ENCODE measurements around the gene ILK. TPM values are rescaled to one million over a fixed set of nuclear protein-coding genes. Genes with fewer than 3 reads are reported as not detected.

Gene ILK
- total and polyA plus RNA-seq, 2 of the 13 experiments (the other 11 are each of a cell fraction or from before 2014, with no cell fraction given), result 70.3 to 108 TPM

DNA sequence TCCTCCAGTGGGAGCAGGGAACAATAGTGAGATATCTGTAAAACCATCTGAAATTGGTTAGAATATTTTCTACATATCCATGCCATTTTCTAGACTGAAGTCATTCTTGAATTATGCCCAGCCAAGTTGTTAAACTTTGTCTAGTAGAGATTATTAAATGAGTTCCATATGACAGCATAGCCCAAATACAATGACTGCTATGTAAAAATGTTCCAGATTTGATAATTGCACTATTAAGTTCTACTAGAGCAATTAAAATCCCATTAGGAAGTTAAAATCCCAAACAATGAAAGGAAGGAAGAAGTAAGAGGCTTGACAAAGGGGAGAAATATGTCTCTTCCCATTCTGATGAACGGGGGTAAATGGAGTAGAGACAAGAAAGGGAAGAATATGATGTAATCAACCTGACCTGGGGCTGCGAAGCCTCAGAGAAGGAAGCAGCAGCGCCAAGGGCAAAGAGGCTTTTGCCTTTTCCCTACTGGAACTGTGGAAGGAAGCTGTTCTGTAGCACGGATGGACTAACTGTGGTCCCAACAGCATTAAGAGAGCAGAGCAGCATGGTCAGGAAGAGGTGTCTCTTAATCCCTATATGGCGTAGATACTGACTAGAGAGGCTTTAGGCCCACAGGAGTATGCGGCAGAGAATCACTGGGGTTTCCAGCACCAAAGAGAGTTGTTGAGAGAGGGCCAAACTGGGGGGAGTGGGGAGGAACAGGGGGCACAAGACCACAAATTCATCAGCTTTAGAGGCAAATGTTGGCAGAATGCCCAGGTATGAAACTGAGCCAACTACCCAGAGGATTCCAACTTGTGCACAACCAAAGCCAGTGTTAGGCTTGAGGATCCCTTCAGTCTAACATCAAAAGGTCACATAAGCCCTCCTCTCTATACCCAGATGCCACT, 26.9 kb upstream of the ILK start:
- Histone ChIP-seq H3K27ac (ENCODE audit: extremely low read length, insufficient read depth, low read length) (no peak overlapping the region), H3K27me3 (ENCODE audit: control insufficient read depth in 1 of 2, insufficient read depth in 2 of 2, low read length in 2 of 2) (no peaks in the 10 kb centered on the region), H3K9me3 (ENCODE audit: low read length) (no peaks in the 10 kb centered on the region), H3K79me2 (ENCODE audit: insufficient read depth, low read length) (no peaks in the 10 kb centered on the region), H3K4me2 (ENCODE audit: low read depth, low read length) (no peak overlapping the region), H3K36me3 (replicated peaks in 1 of 2; ENCODE audit: control insufficient read depth in 1 of 2, insufficient read depth in 2 of 2, low read length in 2 of 2) (no peaks in the 10 kb centered on the region), H2AFZ (ENCODE audit: low read length) (no peak overlapping the region), H3K4me3 (replicated peaks in 1 of 3; ENCODE audit: insufficient read depth in 1 of 3, low read depth in 2 of 3, low read length in 3 of 3) (no peak overlapping the region), H3K4me1 (ENCODE audit: insufficient read depth, low read length) (no peaks in the 10 kb centered on the region), H3K9ac (ENCODE audit: insufficient read depth, low read depth, low read length) (no peak overlapping the region), H4K20me1 (ENCODE audit: insufficient read depth, low read length) (no peaks in the 10 kb centered on the region)
- DNase-seq (ENCODE audit: low spot score) (no peak), ATAC-seq (no peak), FAIRE-seq (no peak)
- intact Hi-C loops (cut with micrococcal nuclease; ENCODE audit: unreplicated experiment), result no loop called here
- TF ChIP-seq, protein P1, sequence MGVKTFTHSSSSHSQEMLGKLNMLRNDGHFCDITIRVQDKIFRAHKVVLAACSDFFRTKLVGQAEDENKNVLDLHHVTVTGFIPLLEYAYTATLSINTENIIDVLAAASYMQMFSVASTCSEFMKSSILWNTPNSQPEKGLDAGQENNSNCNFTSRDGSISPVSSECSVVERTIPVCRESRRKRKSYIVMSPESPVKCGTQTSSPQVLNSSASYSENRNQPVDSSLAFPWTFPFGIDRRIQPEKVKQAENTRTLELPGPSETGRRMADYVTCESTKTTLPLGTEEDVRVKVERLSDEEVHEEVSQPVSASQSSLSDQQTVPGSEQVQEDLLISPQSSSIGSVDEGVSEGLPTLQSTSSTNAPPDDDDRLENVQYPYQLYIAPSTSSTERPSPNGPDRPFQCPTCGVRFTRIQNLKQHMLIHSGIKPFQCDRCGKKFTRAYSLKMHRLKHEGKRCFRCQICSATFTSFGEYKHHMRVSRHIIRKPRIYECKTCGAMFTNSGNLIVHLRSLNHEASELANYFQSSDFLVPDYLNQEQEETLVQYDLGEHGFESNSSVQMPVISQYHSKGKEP (CRISPR knock-in tag; IDR thresholded peaks at IDR 0.05), result no peak
- no peak for TF ChIP-seq SRY (CRISPR knock-in tag; IDR thresholded peaks at IDR 0.05)
- TF ChIP-seq HOXD1 (CRISPR knock-in tag; IDR thresholded peaks at IDR 0.05), result no peak
- TF ChIP-seq, protein P2, sequence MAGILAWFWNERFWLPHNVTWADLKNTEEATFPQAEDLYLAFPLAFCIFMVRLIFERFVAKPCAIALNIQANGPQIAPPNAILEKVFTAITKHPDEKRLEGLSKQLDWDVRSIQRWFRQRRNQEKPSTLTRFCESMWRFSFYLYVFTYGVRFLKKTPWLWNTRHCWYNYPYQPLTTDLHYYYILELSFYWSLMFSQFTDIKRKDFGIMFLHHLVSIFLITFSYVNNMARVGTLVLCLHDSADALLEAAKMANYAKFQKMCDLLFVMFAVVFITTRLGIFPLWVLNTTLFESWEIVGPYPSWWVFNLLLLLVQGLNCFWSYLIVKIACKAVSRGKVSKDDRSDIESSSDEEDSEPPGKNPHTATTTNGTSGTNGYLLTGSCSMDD (CRISPR knock-in tag; IDR thresholded peaks at IDR 0.05), result no peak
- TF ChIP-seq ZMAT3 (CRISPR knock-in tag; conservative IDR thresholded peaks at IDR 0.05), result no peak
- TF ChIP-seq, protein P3, sequence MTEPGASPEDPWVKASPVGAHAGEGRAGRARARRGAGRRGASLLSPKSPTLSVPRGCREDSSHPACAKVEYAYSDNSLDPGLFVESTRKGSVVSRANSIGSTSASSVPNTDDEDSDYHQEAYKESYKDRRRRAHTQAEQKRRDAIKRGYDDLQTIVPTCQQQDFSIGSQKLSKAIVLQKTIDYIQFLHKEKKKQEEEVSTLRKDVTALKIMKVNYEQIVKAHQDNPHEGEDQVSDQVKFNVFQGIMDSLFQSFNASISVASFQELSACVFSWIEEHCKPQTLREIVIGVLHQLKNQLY (CRISPR knock-in tag; IDR thresholded peaks at IDR 0.05), result no peak
- TF ChIP-seq, protein P4, sequence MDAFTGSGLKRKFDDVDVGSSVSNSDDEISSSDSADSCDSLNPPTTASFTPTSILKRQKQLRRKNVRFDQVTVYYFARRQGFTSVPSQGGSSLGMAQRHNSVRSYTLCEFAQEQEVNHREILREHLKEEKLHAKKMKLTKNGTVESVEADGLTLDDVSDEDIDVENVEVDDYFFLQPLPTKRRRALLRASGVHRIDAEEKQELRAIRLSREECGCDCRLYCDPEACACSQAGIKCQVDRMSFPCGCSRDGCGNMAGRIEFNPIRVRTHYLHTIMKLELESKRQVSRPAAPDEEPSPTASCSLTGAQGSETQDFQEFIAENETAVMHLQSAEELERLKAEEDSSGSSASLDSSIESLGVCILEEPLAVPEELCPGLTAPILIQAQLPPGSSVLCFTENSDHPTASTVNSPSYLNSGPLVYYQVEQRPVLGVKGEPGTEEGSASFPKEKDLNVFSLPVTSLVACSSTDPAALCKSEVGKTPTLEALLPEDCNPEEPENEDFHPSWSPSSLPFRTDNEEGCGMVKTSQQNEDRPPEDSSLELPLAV (CRISPR knock-in tag; conservative IDR thresholded peaks at IDR 0.05; ENCODE audit: low read depth), result no peak
- TF ChIP-seq, protein P5, sequence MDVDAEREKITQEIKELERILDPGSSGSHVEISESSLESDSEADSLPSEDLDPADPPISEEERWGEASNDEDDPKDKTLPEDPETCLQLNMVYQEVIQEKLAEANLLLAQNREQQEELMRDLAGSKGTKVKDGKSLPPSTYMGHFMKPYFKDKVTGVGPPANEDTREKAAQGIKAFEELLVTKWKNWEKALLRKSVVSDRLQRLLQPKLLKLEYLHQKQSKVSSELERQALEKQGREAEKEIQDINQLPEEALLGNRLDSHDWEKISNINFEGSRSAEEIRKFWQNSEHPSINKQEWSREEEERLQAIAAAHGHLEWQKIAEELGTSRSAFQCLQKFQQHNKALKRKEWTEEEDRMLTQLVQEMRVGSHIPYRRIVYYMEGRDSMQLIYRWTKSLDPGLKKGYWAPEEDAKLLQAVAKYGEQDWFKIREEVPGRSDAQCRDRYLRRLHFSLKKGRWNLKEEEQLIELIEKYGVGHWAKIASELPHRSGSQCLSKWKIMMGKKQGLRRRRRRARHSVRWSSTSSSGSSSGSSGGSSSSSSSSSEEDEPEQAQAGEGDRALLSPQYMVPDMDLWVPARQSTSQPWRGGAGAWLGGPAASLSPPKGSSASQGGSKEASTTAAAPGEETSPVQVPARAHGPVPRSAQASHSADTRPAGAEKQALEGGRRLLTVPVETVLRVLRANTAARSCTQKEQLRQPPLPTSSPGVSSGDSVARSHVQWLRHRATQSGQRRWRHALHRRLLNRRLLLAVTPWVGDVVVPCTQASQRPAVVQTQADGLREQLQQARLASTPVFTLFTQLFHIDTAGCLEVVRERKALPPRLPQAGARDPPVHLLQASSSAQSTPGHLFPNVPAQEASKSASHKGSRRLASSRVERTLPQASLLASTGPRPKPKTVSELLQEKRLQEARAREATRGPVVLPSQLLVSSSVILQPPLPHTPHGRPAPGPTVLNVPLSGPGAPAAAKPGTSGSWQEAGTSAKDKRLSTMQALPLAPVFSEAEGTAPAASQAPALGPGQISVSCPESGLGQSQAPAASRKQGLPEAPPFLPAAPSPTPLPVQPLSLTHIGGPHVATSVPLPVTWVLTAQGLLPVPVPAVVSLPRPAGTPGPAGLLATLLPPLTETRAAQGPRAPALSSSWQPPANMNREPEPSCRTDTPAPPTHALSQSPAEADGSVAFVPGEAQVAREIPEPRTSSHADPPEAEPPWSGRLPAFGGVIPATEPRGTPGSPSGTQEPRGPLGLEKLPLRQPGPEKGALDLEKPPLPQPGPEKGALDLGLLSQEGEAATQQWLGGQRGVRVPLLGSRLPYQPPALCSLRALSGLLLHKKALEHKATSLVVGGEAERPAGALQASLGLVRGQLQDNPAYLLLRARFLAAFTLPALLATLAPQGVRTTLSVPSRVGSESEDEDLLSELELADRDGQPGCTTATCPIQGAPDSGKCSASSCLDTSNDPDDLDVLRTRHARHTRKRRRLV (CRISPR knock-in tag; IDR thresholded peaks at IDR 0.05), result no peak
- no peak for TF ChIP-seq SPEN (CRISPR knock-in tag; IDR thresholded peaks at IDR 0.05; ENCODE audit: low read depth)
- TF ChIP-seq MBD4 (IDR thresholded peaks at IDR 0.05; ENCODE audit: borderline replicate concordance, low read length), result no peak
- no peak for TF ChIP-seq ZNF329 (CRISPR knock-in tag; IDR thresholded peaks at IDR 0.05; ENCODE audit: low read depth)
- no peak for TF ChIP-seq ZNF558 (CRISPR knock-in tag; IDR thresholded peaks at IDR 0.05; ENCODE audit: borderline replicate concordance)
- ChIA-PET POLR2A (no interaction called here), CTCF (ENCODE audit: low intra/inter-chr PET ratio, low total read pairs) (no interaction called here)
- in situ Hi-C loops (cut with HindIII; ENCODE audit: extremely low pct_ligation_motif_present, low pct_unique_long_range_greater_than_20kb), result no loop called here
- WGBS (ENCODE audit: low lambda C conversion rate), result 98% methylated on average over 5 of the region's 6 CpGs
- BruUV-seq (replicated peaks), result no TSS peak
